ENCODE measurements around the gene MLLT10. TPM values are rescaled to one million over a fixed set of nuclear protein-coding genes. Genes with fewer than 3 reads are reported as not detected.

Gene MLLT10
- total and polyA plus RNA-seq, 12 donors: 8.5 to 41.1 (median 24.6) TPM

- intact Hi-C loops (cut with DNase I): no loop called here
- WGBS, 2 donors: 95 to 98% methylated on average over 3 of the region's 3 CpGs
- no peaks in the 10 kb centered on the region for H3K9me3 ChIP-seq
- TF ChIP-seq, protein P1, sequence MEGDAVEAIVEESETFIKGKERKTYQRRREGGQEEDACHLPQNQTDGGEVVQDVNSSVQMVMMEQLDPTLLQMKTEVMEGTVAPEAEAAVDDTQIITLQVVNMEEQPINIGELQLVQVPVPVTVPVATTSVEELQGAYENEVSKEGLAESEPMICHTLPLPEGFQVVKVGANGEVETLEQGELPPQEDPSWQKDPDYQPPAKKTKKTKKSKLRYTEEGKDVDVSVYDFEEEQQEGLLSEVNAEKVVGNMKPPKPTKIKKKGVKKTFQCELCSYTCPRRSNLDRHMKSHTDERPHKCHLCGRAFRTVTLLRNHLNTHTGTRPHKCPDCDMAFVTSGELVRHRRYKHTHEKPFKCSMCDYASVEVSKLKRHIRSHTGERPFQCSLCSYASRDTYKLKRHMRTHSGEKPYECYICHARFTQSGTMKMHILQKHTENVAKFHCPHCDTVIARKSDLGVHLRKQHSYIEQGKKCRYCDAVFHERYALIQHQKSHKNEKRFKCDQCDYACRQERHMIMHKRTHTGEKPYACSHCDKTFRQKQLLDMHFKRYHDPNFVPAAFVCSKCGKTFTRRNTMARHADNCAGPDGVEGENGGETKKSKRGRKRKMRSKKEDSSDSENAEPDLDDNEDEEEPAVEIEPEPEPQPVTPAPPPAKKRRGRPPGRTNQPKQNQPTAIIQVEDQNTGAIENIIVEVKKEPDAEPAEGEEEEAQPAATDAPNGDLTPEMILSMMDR (IDR thresholded peaks at IDR 0.05): no peak
- H3K27me3 ChIP-seq: no peaks in the 10 kb centered on the region
- peaks cover 0 to 14% (median 0%) of the 10 kb centered on the region in 9 donors for H3K36me3 ChIP-seq
- ATAC-seq (no peak), DNase-seq (no peak)
- no peak overlapping the region for H3K27ac ChIP-seq
- no peak overlapping the region for H3K4me3 ChIP-seq
- no peaks in the 10 kb centered on the region for H3K4me1 ChIP-seq
Measured at GRCh38 chr10:21769041-21769440, 235.0 kb downstream of the MLLT10 start.

DNA sequence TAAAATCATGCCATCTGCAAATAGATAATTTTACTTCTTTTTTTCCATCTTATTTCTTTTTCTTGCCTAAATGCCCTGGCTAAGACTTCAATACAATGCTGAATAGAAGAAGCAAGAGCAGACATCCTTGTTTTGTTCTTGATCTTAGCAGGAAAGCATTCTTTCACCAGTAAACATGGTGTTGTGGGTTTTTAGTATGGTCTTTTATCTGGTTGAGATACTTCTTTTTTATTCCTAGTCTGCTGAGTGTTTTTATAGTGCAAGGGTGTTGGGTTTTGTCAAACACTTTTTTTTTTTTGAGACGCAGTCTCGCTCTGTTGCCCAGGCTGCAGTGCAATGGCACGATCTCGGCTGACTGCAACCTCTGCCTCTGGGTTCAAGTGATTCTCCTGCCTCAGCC, 237.2 kb downstream of the MLLT10 start:
- Histone ChIP-seq H3K27me3 (no peaks in the 10 kb centered on the region), H3K4me3 (no peak overlapping the region), H3K4me1 (no peaks in the 10 kb centered on the region), H3K36me3 (peaks cover 0 to under 1% (median 0%) of the 10 kb centered on the region in 9 donors), H3K9me3 (no peaks in the 10 kb centered on the region), H3K27ac (no peak overlapping the region)
- TF ChIP-seq, protein P1 (IDR thresholded peaks at IDR 0.05): no peak
- ATAC-seq: no peak
- no peak for DNase-seq
- WGBS, 2 donors: 97 to 98% methylated on average over 4 of the region's 4 CpGs
- intact Hi-C loops (cut with DNase I): no loop called here

DNA sequence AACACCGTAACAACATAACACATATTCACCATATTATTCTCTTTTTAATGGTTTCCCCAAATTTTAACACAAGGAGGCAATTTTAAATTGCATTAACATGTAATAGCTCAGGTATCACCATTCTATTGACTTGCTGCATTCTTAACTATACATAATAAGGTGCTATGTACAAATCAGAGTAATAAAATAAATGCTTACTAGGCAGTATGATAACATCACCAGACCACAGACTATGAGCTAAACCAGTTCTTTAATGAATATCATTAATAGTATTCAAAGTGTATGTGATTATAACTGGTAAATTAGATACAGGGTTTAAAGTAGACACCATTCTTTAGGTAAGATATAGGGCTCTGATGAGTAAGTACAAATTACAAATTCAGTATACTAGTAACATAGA, 242.9 kb downstream of the MLLT10 start:
- no peak for DNase-seq
- intact Hi-C loops (cut with DNase I): no loop called here
- Histone ChIP-seq H3K36me3 (peaks cover 0 to 9% (median 0%) of the 10 kb centered on the region in 9 donors), H3K9me3 (peaks cover 0 to 6% (median 0%) of the 10 kb centered on the region in 11 donors), H3K4me3 (no peak overlapping the region), H3K27me3 (no peaks in the 10 kb centered on the region), H3K4me1 (no peaks in the 10 kb centered on the region), H3K27ac (no peak overlapping the region)
- TF ChIP-seq, protein P1 (IDR thresholded peaks at IDR 0.05): no peak
- WGBS, 2 donors: 97 to 100% methylated on average over 1 of the region's 1 CpG
- ATAC-seq: no peak

DNA sequence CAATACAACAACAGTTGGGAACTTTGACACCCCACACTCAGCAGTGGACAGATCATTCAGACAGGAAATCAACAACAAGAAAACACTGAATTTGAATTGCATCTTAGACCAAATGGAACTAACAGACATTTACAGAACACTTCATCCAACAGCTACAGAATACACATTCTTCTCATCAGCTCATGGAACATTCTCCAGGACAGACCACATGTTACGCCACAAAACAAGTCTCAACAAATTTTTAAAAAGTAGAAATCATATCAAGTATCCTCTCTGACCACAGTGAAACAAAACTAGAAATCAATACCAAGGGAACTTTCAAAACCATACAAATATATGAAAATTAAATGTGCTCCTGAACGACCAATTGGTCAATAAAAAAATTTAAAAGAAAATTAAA, 257.2 kb downstream of the MLLT10 start:
- peaks cover 0 to 16% (median 10%) of the 10 kb centered on the region in 11 donors for H3K9me3 ChIP-seq
- peaks cover 0 to 11% (median 0%) of the 10 kb centered on the region in 9 donors for H3K36me3 ChIP-seq
- H3K4me1 ChIP-seq: no peaks in the 10 kb centered on the region
- 99% methylated on average over 2 of the region's 2 CpGs for WGBS, 2 donors
- ATAC-seq: no peak
- H3K27ac ChIP-seq: no peak overlapping the region
- no peak overlapping the region for H3K4me3 ChIP-seq
- H3K27me3 ChIP-seq: no peaks in the 10 kb centered on the region
- DNase-seq: no peak
- TF ChIP-seq, protein P1 (IDR thresholded peaks at IDR 0.05): no peak
- intact Hi-C loops (cut with DNase I): no loop called here

Small RNA genes lying within 50 kb of the gene (microRNA-seq; reads per million reads assigned to microRNA genes)
- 0 to 1.0 reads per million in 2 donors for gene MIR1915

Other genes with a start within 250 kb of the MLLT10 start
- gene SKIDA1, start 8.6 kb upstream of the MLLT10 start, total RNA-seq: 1 to 10 TPM; 1.9 to 6.4 (median 3.3) TPM
- gene SKIDA1, start 8.6 kb upstream of the MLLT10 start, polyA plus RNA-seq: under 1 TPM; 0.23 to 0.44 TPM

All from heart right ventricle (tissue), 16 donors.